HepG2 (cell line): ENCODE results near the gene IPO5. TPM values are rescaled to one million over a fixed set of nuclear protein-coding genes. Genes with fewer than 3 reads are reported as not detected.

ENCODE experiments used
- CSRNP2 ChIP-seq: sonication (generic); formaldehyde crosslinking; conservative IDR thresholded peaks from 2 replicates; pipeline ENCODE4 v1.8.0; 2022; ENCODE audit warnings: low read depth, missing genetic modification reagents
- GTF2F1 ChIP-seq: fragments of 150-350 bp; IDR thresholded peaks from 2 replicates; pipeline ENCODE4 v1.6.1; 2014; ENCODE audit warnings: low read length
- KDM1A ChIP-seq: IDR thresholded peaks from 2 replicates; pipeline ENCODE4 v1.6.1; 2016; ENCODE audit warnings: missing compliant biosample characterization
- MXD3 ChIP-seq: IDR thresholded peaks from 2 replicates; pipeline ENCODE4 v1.6.1; 2016; ENCODE audit warnings: mild to moderate bottlenecking, missing biosample characterization, missing genetic modification reagents
- NFYC ChIP-seq: IDR thresholded peaks from 2 replicates; pipeline ENCODE4 v1.6.1; 2016; ENCODE audit warnings: missing genetic modification reagents, missing compliant biosample characterization
- NKX3-1 ChIP-seq: sonication (generic); formaldehyde crosslinking; IDR thresholded peaks from 2 replicates; pipeline ENCODE4 v1.5.0; 2020; ENCODE audit warnings: missing genetic modification reagents
- NR2F1 ChIP-seq, 2 experiments: fragments of 450-650 bp in 1 of 2; formaldehyde crosslinking in 1 of 2; IDR thresholded peaks; 2 replicates each; pipeline versions ENCODE4 v1.5.0 to v1.6.1; 2016 to 2020; ENCODE audit warnings: mild to moderate bottlenecking in 1 of 2, missing compliant biosample characterization in 1 of 2, missing genetic modification reagents in 1 of 2, moderate library complexity in 1 of 2
- NR2F2 ChIP-seq: IDR thresholded peaks from 2 replicates; pipeline ENCODE4 v1.6.1; 2012; ENCODE audit warnings: low read depth, inconsistent platforms, borderline replicate concordance
- PHB2 ChIP-seq: fragments of 450-650 bp; IDR thresholded peaks from 2 replicates; pipeline ENCODE4 v1.6.1; 2018; ENCODE audit not compliant: partially characterized antibody
- RARA ChIP-seq: IDR thresholded peaks from 2 replicates; pipeline ENCODE4 v1.6.1; 2016; ENCODE audit warnings: missing genetic modification reagents, missing compliant biosample characterization
- SSRP1 ChIP-seq: IDR thresholded peaks from 2 replicates; pipeline ENCODE4 v1.6.1; 2016; ENCODE audit warnings: control low read depth
- THAP11 ChIP-seq: IDR thresholded peaks from 2 replicates; pipeline ENCODE4 v1.6.1; 2016; ENCODE audit warnings: missing biosample characterization, missing genetic modification reagents
- TMF1 ChIP-seq: sonication (generic); formaldehyde crosslinking; IDR thresholded peaks from 2 replicates; pipeline ENCODE4 v1.8.1; 2022; ENCODE audit warnings: low read depth, missing genetic modification reagents
- ZBTB21 ChIP-seq: sonication (generic); formaldehyde crosslinking; IDR thresholded peaks from 2 replicates; pipeline ENCODE4 v1.4.0; 2020; ENCODE audit warnings: missing genetic modification reagents
- ZBTB38 ChIP-seq: sonication (generic); formaldehyde crosslinking; IDR thresholded peaks from 2 replicates; pipeline ENCODE4 v1.5.1; 2020; ENCODE audit warnings: mild to moderate bottlenecking, missing genetic modification reagents
- ZBTB40 ChIP-seq, 2 experiments: fragments of 450-650 bp in 1 of 2; sonication (generic) in 1 of 2; formaldehyde crosslinking in 1 of 2; IDR thresholded peaks; 2 replicates each; pipeline versions ENCODE4 v1.6.1 to v1.8.0; 2016 to 2022; ENCODE audit warnings: antibody characterized with exemption in 1 of 2, mild to moderate bottlenecking in 1 of 2, missing genetic modification reagents in 1 of 2
- ZNF263 ChIP-seq: sonication (generic); formaldehyde crosslinking; IDR thresholded peaks from 2 replicates; pipeline ENCODE4 v1.4.0; 2020; ENCODE audit warnings: missing genetic modification reagents
- ZNF30 ChIP-seq: sonication (generic); formaldehyde crosslinking; IDR thresholded peaks from 2 replicates; pipeline ENCODE4 v1.5.0; 2020; ENCODE audit warnings: mild to moderate bottlenecking, missing genetic modification reagents
- ZNF326 ChIP-seq: sonication (generic); formaldehyde crosslinking; IDR thresholded peaks from 2 replicates; pipeline ENCODE4 v1.4.0; 2020; ENCODE audit warnings: missing genetic modification reagents, borderline replicate concordance
- ZNF431 ChIP-seq: sonication (generic); formaldehyde crosslinking; IDR thresholded peaks from 2 replicates; pipeline ENCODE4 v1.9.0; 2022; ENCODE audit warnings: missing genetic modification reagents, low read depth, mild to moderate bottlenecking, borderline replicate concordance
- polyA plus RNA-seq, 8 experiments: library from polyadenylated mRNA; depleted of rRNA in 3 of 8; stranded (reverse) in 7 of 8; unstranded in 1 of 8; fragments of >200 nt; fragmentation: Illumina TruSeq in 4 of 8; extraction: Trizol in 4 of 8; gene quantifications; 2 replicates each; pipeline versions ENCODE4 v1.2.1 to v1.2.3, GENCODE V29; 2011 to 2016; ENCODE audit warnings: low read depth in 4 of 8, missing spikeins in 1 of 8, mixed read lengths in 1 of 8; ENCODE audit not compliant: insufficient read depth in 1 of 8
- total RNA-seq, 5 experiments: library from RNA; depleted of rRNA; stranded (reverse); fragments of >200 nt; fragmentation: Illumina TruSeq; extraction: Trizol; gene quantifications; 2 replicates each; pipeline ENCODE4 v1.2.3, GENCODE V29; 2016; ENCODE audit warnings: low read depth in 1 of 5
- TF ChIP-seq, protein P1 (sequence below): sonication (generic); formaldehyde crosslinking; IDR thresholded peaks from 2 replicates; pipeline ENCODE4 v1.8.0; 2023; ENCODE audit warnings: mild to moderate bottlenecking, missing genetic modification reagents

Gene IPO5
- total and polyA plus RNA-seq, 2 of the 13 experiments (the other 11 are each of a cell fraction or from before 2014, with no cell fraction given), result 155 to 242 TPM

GRCh38 chr13:98059276-98059675 is 105.8 kb downstream of the IPO5 start (continued):
- TF ChIP-seq, protein P1, sequence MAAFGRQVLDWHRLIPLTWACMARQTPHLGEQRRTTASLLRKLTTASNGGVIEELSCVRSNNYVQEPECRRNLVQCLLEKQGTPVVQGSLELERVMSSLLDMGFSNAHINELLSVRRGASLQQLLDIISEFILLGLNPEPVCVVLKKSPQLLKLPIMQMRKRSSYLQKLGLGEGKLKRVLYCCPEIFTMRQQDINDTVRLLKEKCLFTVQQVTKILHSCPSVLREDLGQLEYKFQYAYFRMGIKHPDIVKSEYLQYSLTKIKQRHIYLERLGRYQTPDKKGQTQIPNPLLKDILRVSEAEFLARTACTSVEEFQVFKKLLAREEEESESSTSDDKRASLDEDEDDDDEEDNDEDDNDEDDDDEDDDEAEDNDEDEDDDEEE (CRISPR knock-in tag), result no peak
- no peak for TF ChIP-seq ZNF30
- TF ChIP-seq ZNF431 (CRISPR knock-in tag), result no peak
- TF ChIP-seq MXD3 (CRISPR knock-in tag), result no peak
- no peak for TF ChIP-seq SSRP1 (CRISPR knock-in tag)
- TF ChIP-seq TMF1 (CRISPR knock-in tag), result no peak
- no peak for TF ChIP-seq ZNF326 (CRISPR knock-in tag)
- TF ChIP-seq NKX3-1, result no peak
- 0 out of 2 replicates have a peak, but pooled peaks have one; percentile 24 for TF ChIP-seq NR2F2
- TF ChIP-seq ZBTB21 (CRISPR knock-in tag), result no peak
- no peak for TF ChIP-seq KDM1A (CRISPR knock-in tag)
- TF ChIP-seq RARA, result peak; percentile 58
- no peak for TF ChIP-seq ZBTB38 (CRISPR knock-in tag)
- TF ChIP-seq NFYC (CRISPR knock-in tag), result peak; percentile 52
- TF ChIP-seq ZBTB40 (IDR thresholded peaks at IDR 0.05), result no peak
- no peak for TF ChIP-seq ZBTB40 (CRISPR knock-in tag; IDR thresholded peaks at IDR 0.05)
- peak; percentile 56; the same call in 1 of the 2 replicates for TF ChIP-seq ZNF263
- no peak for TF ChIP-seq CSRNP2 (CRISPR knock-in tag)
- TF ChIP-seq PHB2, result no peak
- TF ChIP-seq THAP11 (CRISPR knock-in tag), result no peak
- TF ChIP-seq GTF2F1, result no peak
- peak; percentile 41 to 50; a peak in 2 of 4 replicates for TF ChIP-seq NR2F1 (CRISPR knock-in tag; IDR thresholded peaks at IDR 0.05)
